T-cell (primary cell): Measurements from ENCODE around the gene MYH6. TPM values are rescaled to one million over a fixed set of nuclear protein-coding genes. Genes with fewer than 3 reads are reported as not detected.

Source experiments
- ATAC-seq, 4 experiments: fragments of 200-7000 bp in 3 of 4; fragments of 150-1000 bp in 1 of 4; cut with Tn5 transposase; replicated peaks in 1 of 4; 1 replicate in 3 of 4; 2 replicates in 1 of 4; pipeline ENCODE4 v1.10.0; 2021; ENCODE audit warnings: moderate library complexity in 3 of 4, mild to moderate bottlenecking in 2 of 4, moderate number of reproducible peaks in 1 of 4
- CTCF ChIA-PET, 2 donors: fragments of 300-600 bp; sonication (Branson Sonifier 250); formaldehyde crosslinking; loops; one replicate each; lab custom pipeline; 2022; ENCODE audit warnings: antibody characterized with exemption in 2 of 2; lab: Charles Lee
- POLR2A ChIA-PET, 2 donors: fragments of 300-600 bp; sonication (Branson Sonifier 250); formaldehyde crosslinking; loops; one replicate each; lab custom pipeline; 2022; ENCODE audit warnings: antibody characterized with exemption in 2 of 2; lab: Charles Lee
- DNase-seq, 35 experiments: peaks; one replicate each; pipeline versions ENCODE4 v3.0.0 to v3.0.0-alpha.2; 2013 to 2023
- H3K27ac ChIP-seq: one replicate; pipeline ENCODE4 v1.5.1; 2013; ENCODE audit warnings: low read length
- H3K27me3 ChIP-seq, 2 experiments: replicated peaks in 1 of 2; 1 replicate in 1 of 2; 2 replicates in 1 of 2; pipeline versions ENCODE4 v1.6.1 to v1.7.0; 2013; ENCODE audit warnings: low read length in 1 of 2, mixed read lengths in 1 of 2; ENCODE audit not compliant: control insufficient read depth in 2 of 2, insufficient read depth in 2 of 2; ENCODE audit errors: extremely low read depth in 1 of 2
- H3K36me3 ChIP-seq, 2 donors: 1 replicate in 1 of 2; 2 replicates in 1 of 2; pipeline versions ENCODE4 v1.6.1 to v1.7.0; 2013; ENCODE audit warnings: low read length in 1 of 2; ENCODE audit not compliant: control insufficient read depth in 2 of 2, insufficient read depth in 1 of 2; ENCODE audit errors: extremely low read depth in 1 of 2
- H3K4me1 ChIP-seq, 2 experiments: 1 replicate in 1 of 2; 2 replicates in 1 of 2; pipeline versions ENCODE4 v1.6.1 to v1.7.0; 2013; ENCODE audit warnings: low read length in 2 of 2, mixed read lengths in 1 of 2; ENCODE audit not compliant: insufficient read depth in 2 of 2, control insufficient read depth in 1 of 2; ENCODE audit errors: extremely low read depth in 1 of 2
- H3K4me3 ChIP-seq, 2 donors: 1 replicate in 1 of 2; 2 replicates in 1 of 2; pipeline versions ENCODE4 v1.5.1 to v1.7.0; 2013; ENCODE audit warnings: mild to moderate bottlenecking in 2 of 2, low read length in 1 of 2, moderate library complexity in 1 of 2; ENCODE audit not compliant: control insufficient read depth in 1 of 2; ENCODE audit errors: extremely low read depth in 1 of 2
- H3K9me3 ChIP-seq: 2 replicates; pipeline ENCODE4 v1.7.0; 2013
- H3K27ac Mint-ChIP-seq, 2 donors: one replicate each; pipeline ENCODE4 v1.8.0; 2020 to 2021; ENCODE audit warnings: mild to moderate bottlenecking in 2 of 2, mixed read lengths in 2 of 2
- H3K27me3 Mint-ChIP-seq, 2 donors: one replicate each; pipeline ENCODE4 v1.8.0; 2021 to 2022; ENCODE audit warnings: mixed read lengths in 2 of 2
- H3K36me3 Mint-ChIP-seq: one replicate; pipeline ENCODE4 v1.8.0; 2021; ENCODE audit warnings: mixed read lengths
- H3K4me1 Mint-ChIP-seq, 3 donors: one replicate each; pipeline ENCODE4 v1.8.0; 2020 to 2022; ENCODE audit warnings: mixed read lengths in 3 of 3, mild to moderate bottlenecking in 1 of 3
- H3K4me3 Mint-ChIP-seq, 3 donors: one replicate each; pipeline ENCODE4 v1.8.0; 2020 to 2022; ENCODE audit warnings: mild to moderate bottlenecking in 3 of 3, mixed read lengths in 3 of 3, moderate library complexity in 3 of 3
- H3K9me3 Mint-ChIP-seq, 3 donors: one replicate each; pipeline ENCODE4 v1.8.0; 2020 to 2022; ENCODE audit warnings: mixed read lengths in 3 of 3
- WGBS: methylation state at CpG from one replicate; pipeline ENCODE4 v1.1.5; 2013; ENCODE audit warnings: missing lambda C conversion rate; ENCODE audit not compliant: insufficient coverage; 5-methylcytosine and 5-hydroxymethylcytosine counted together
- total RNA-seq, 35 experiments: library from RNA in 6 of 35; stranded (reverse) in 6 of 35; fragments of 120-200 nt in 1 of 35; gene quantifications; one replicate each; pipeline versions ENCODE4 v1.2.1 to v1.2.4 and lab custom pipeline; 2013 to 2026

The MYH6 gene
- total RNA-seq, 5 donors from 2014 or later (not counting 1 experiment from before 2014, with no cell fraction given) = not detected

- Mint-ChIP-seq H3K4me3 (no peak overlapping the region), H3K27ac (no peak overlapping the region), H3K27me3 (peaks cover 6 to 12% of the 10 kb centered on the region in 2 donors), H3K4me1 (no peaks in the 10 kb centered on the region), H3K36me3 (no peaks in the 10 kb centered on the region), H3K9me3 (no peaks in the 10 kb centered on the region)
- Histone ChIP-seq H3K27ac (no peak overlapping the region), H3K4me3 (no peak overlapping the region), H3K27me3 (peaks cover 0 to 10% of the 10 kb centered on the region in 2 experiments), H3K9me3 (no peaks in the 10 kb centered on the region), H3K4me1 (no peaks in the 10 kb centered on the region), H3K36me3 (no peaks in the 10 kb centered on the region)
- DNase-seq (no peak), ATAC-seq (no peak)
- CTCF ChIA-PET = interaction anchor here in 1 of 2 donors (0.5 kb wide), 1 partner anchor 152 kb away, joined by 3 read pairs; no protein-coding TSS in a partner anchor
- 79% methylated on average over 7 of the region's 15 CpGs for WGBS
- POLR2A ChIA-PET = no interaction called here
These were observed 28.5 kb upstream of the MYH6 start for GRCh38 chr14:23436327-23437132.

- H3K27ac Mint-ChIP-seq = no peak within 1 kb of the TSS
- ChIA-PET POLR2A (no interaction called here), CTCF (no interaction called here)
- Histone ChIP-seq H3K36me3 (no peaks in the 10 kb centered on the region), H3K4me1 (no peaks in the 10 kb centered on the region), H3K27ac (no peak within 1 kb of the TSS), H3K9me3 (no peaks in the 10 kb centered on the region), H3K27me3 (peaks cover 0 to 8% of the 10 kb centered on the region in 2 experiments), H3K4me3 (no peak within 1 kb of the TSS)
- ATAC-seq (no peak), DNase-seq (peak in 1 of 35 experiments; percentile 19)
- H3K36me3 Mint-ChIP-seq = no peaks in the 10 kb centered on the region
- WGBS = 82% methylated on average over 4 of the region's 10 CpGs
- H3K4me3 Mint-ChIP-seq = no peak within 1 kb of the TSS
- H3K4me1 Mint-ChIP-seq = no peaks in the 10 kb centered on the region
- peaks cover 6 to 12% of the 10 kb centered on the region in 2 donors for H3K27me3 Mint-ChIP-seq
- no peaks in the 10 kb centered on the region for H3K9me3 Mint-ChIP-seq
These were observed 27.7 kb upstream of the MYH6 start, which contains the start of gene MYH7 for GRCh38 chr14:23435543-23436326. MYH7 (minus strand) TSS chr14:23435660; CDS start chr14:23433732, 1,928 bp downstream.

GRCh38 chr14:23434488-23435222, 26.6 kb upstream of the MYH6 start:
- no peak overlapping the region for H3K27ac Mint-ChIP-seq
- peaks cover 5 to 10% of the 10 kb centered on the region in 2 donors for H3K27me3 Mint-ChIP-seq
- H3K27ac ChIP-seq = no peak overlapping the region
- no peaks in the 10 kb centered on the region for H3K36me3 Mint-ChIP-seq
- no peaks in the 10 kb centered on the region for H3K9me3 ChIP-seq
- no peak overlapping the region for H3K4me3 Mint-ChIP-seq
- no peak for DNase-seq
- no peaks in the 10 kb centered on the region for H3K4me1 Mint-ChIP-seq
- no peak for ATAC-seq
- CTCF ChIA-PET = no interaction called here
- H3K27me3 ChIP-seq = peaks cover 0 to 14% of the 10 kb centered on the region in 2 experiments
- H3K9me3 Mint-ChIP-seq = no peaks in the 10 kb centered on the region
- H3K4me3 ChIP-seq = no peak overlapping the region
- WGBS = 76% methylated on average over 6 of the region's 8 CpGs
- POLR2A ChIA-PET = no interaction called here
- no peaks in the 10 kb centered on the region for H3K36me3 ChIP-seq
- H3K4me1 ChIP-seq = no peaks in the 10 kb centered on the region

GRCh38 chr14:23433457-23433856, 25.4 kb upstream of the MYH6 start:
- H3K36me3 ChIP-seq = no peaks in the 10 kb centered on the region
- no peak overlapping the region for H3K4me3 Mint-ChIP-seq
- DNase-seq (peak in 1 of 35 experiments; percentile 22), ATAC-seq (no peak)
- no peaks in the 10 kb centered on the region for H3K9me3 ChIP-seq
- no peak overlapping the region for H3K4me3 ChIP-seq
- ChIA-PET POLR2A (no interaction called here), CTCF (no interaction called here)
- peaks cover 5 to 10% of the 10 kb centered on the region in 2 donors for H3K27me3 Mint-ChIP-seq
- no peaks in the 10 kb centered on the region for H3K36me3 Mint-ChIP-seq
- H3K4me1 Mint-ChIP-seq = no peaks in the 10 kb centered on the region
- 87% methylated on average over 10 of the region's 10 CpGs for WGBS
- H3K27me3 ChIP-seq = peaks cover 0 to 14% of the 10 kb centered on the region in 2 experiments
- no peak overlapping the region for H3K27ac ChIP-seq
- no peaks in the 10 kb centered on the region for H3K9me3 Mint-ChIP-seq
- H3K4me1 ChIP-seq = no peaks in the 10 kb centered on the region
- no peak overlapping the region for H3K27ac Mint-ChIP-seq

- no peaks in the 10 kb centered on the region for H3K9me3 ChIP-seq
- WGBS = 59% methylated on average over 3 of the region's 10 CpGs
- peaks cover 0 to 18% of the 10 kb centered on the region in 2 experiments for H3K27me3 ChIP-seq
- CTCF ChIA-PET = no interaction called here
- Mint-ChIP-seq H3K27ac (no peak overlapping the region), H3K4me3 (no peak overlapping the region), H3K4me1 (no peaks in the 10 kb centered on the region), H3K36me3 (no peaks in the 10 kb centered on the region), H3K9me3 (no peaks in the 10 kb centered on the region), H3K27me3 (peaks cover 5 to 10% of the 10 kb centered on the region in 2 donors)
- DNase-seq (peak in 1 of 35 experiments; percentile 13), ATAC-seq (no peak)
- POLR2A ChIA-PET = no interaction called here
- H3K27ac ChIP-seq = no peak overlapping the region
- no peaks in the 10 kb centered on the region for H3K4me1 ChIP-seq
- no peak overlapping the region for H3K4me3 ChIP-seq
- H3K36me3 ChIP-seq = no peaks in the 10 kb centered on the region
These were observed 24.9 kb upstream of the MYH6 start for GRCh38 chr14:23432946-23433345.
